ENCODE data around the gene LTA. TPM values are rescaled to one million over a fixed set of nuclear protein-coding genes. Genes with fewer than 3 reads are reported as not detected.

The LTA gene
- total RNA-seq, 1 donor from 2014 or later, result not detected

Small RNAs within 50 kb of the gene (small RNA-seq; reads per million reads assigned to genes)
- gene SNORA38 (0.84 reads per million, percentile 69 among the genes with 10 or more reads in this experiment), gene SNORD117 (301 reads per million, percentile 97 among the genes with 10 or more reads in this experiment), gene SNORD84 (not detected), gene UQCRHP1 (not detected)

Other genes with a start within 250 kb of the LTA start
- 34.3 TPM for gene HLA-B, start 215.1 kb upstream of the LTA start, total RNA-seq
- gene MICA, start 168.7 kb upstream of the LTA start, total RNA-seq, result 0.31 TPM
- gene MICB, start 74.1 kb upstream of the LTA start, total RNA-seq, result 0.47 TPM
- not detected for gene MCCD1, start 43.3 kb upstream of the LTA start, total RNA-seq
- 288 TPM for gene DDX39B, start 30.3 kb upstream of the LTA start, total RNA-seq
- 54.0 TPM for gene ATP6V1G2, start 25.7 kb upstream of the LTA start, total RNA-seq
- 21.7 TPM for gene NFKBIL1, start 24.7 kb upstream of the LTA start, total RNA-seq
- gene TNF, start 3.3 kb downstream of the LTA start, total RNA-seq, result not detected
- 0.31 TPM for gene LTB, start 10.1 kb downstream of the LTA start, total RNA-seq
- 0.94 TPM for gene LST1, start 14.0 kb downstream of the LTA start, total RNA-seq
- gene NCR3, start 20.7 kb downstream of the LTA start, total RNA-seq, result not detected
- 4.1 TPM for gene AIF1, start 42.9 kb downstream of the LTA start, total RNA-seq
- 31.7 TPM for gene PRRC2A, start 48.4 kb downstream of the LTA start, total RNA-seq
- gene BAG6, start 80.4 kb downstream of the LTA start, total RNA-seq, result 118 TPM
- not detected for gene APOM, start 83.6 kb downstream of the LTA start, total RNA-seq
- 16.2 TPM for gene C6orf47, start 88.5 kb downstream of the LTA start, total RNA-seq
- gene GPANK1, start 92.7 kb downstream of the LTA start, total RNA-seq, result 9.8 TPM
- 69.9 TPM for gene CSNK2B, start 93.8 kb downstream of the LTA start, total RNA-seq
- 3.4 TPM for gene LY6G5B, start 97.7 kb downstream of the LTA start, total RNA-seq
- 3.1 TPM for gene LY6G5C, start 108.8 kb downstream of the LTA start, total RNA-seq
- gene ABHD16A, start 131.0 kb downstream of the LTA start, total RNA-seq, result 48.2 TPM
- gene LY6G6F, start 134.6 kb downstream of the LTA start, total RNA-seq, result not detected
- gene LY6G6D, start 143.1 kb downstream of the LTA start, total RNA-seq, result not detected
- 0.31 TPM for gene LY6G6C, start 149.5 kb downstream of the LTA start, total RNA-seq
- gene MPIG6B, start 151.1 kb downstream of the LTA start, total RNA-seq, result not detected
- gene DDAH2, start 157.0 kb downstream of the LTA start, total RNA-seq, result 117 TPM
- 35.2 TPM for gene CLIC1, start 164.2 kb downstream of the LTA start, total RNA-seq
- gene MSH5, start 167.7 kb downstream of the LTA start, total RNA-seq, result 4.2 TPM
- gene SAPCD1, start 190.4 kb downstream of the LTA start, total RNA-seq, result 0.31 TPM
- 0.31 TPM for gene VWA7, start 205.0 kb downstream of the LTA start, total RNA-seq
- 25.6 TPM for gene VARS1, start 223.5 kb downstream of the LTA start, total RNA-seq
- gene LSM2, start 234.7 kb downstream of the LTA start, total RNA-seq, result 22.9 TPM
- gene HSPA1L, start 243.0 kb downstream of the LTA start, total RNA-seq, result 4.4 TPM
- 117 TPM for gene HSPA1A, start 243.3 kb downstream of the LTA start, total RNA-seq